Endothelial cell (in vitro differentiated cells): Measurements from ENCODE around the gene CHRNB2. TPM values are rescaled to one million over a fixed set of nuclear protein-coding genes. Genes with fewer than 3 reads are reported as not detected.

Source experiments
- DNase-seq: peaks from one replicate; pipeline ENCODE4 v3.0.0; 2021; ENCODE audit warnings: low spot score
- H3K27ac Mint-ChIP-seq: one replicate; pipeline ENCODE4 v1.8.0; 2021; ENCODE audit warnings: mixed read lengths, inconsistent platforms; ENCODE audit not compliant: unreplicated experiment
- H3K27me3 Mint-ChIP-seq: one replicate; pipeline ENCODE4 v1.8.0; 2021; ENCODE audit warnings: mild to moderate bottlenecking, moderate library complexity, mixed read lengths, inconsistent platforms; ENCODE audit not compliant: unreplicated experiment
- H3K36me3 Mint-ChIP-seq: one replicate; pipeline ENCODE4 v1.8.0; 2021; ENCODE audit warnings: mild to moderate bottlenecking, low read depth, mixed read lengths, inconsistent platforms; ENCODE audit not compliant: unreplicated experiment
- H3K4me1 Mint-ChIP-seq: one replicate; pipeline ENCODE4 v1.8.0; 2021; ENCODE audit warnings: mild to moderate bottlenecking, mixed read lengths, inconsistent platforms; ENCODE audit not compliant: unreplicated experiment
- H3K4me3 Mint-ChIP-seq: one replicate; pipeline ENCODE4 v1.8.0; 2021; ENCODE audit warnings: mild to moderate bottlenecking, mixed read lengths, inconsistent platforms; ENCODE audit not compliant: unreplicated experiment
- H3K9me3 Mint-ChIP-seq: one replicate; pipeline ENCODE4 v1.8.0; 2021; ENCODE audit warnings: mixed read lengths, inconsistent platforms; ENCODE audit not compliant: unreplicated experiment
- CTCF ChIP-seq: fragments of 200-600 bp; sonication (generic); IDR thresholded peaks from one replicate; pipeline ENCODE4 v1.5.0; 2021; ENCODE audit warnings: antibody characterized with exemption; ENCODE audit not compliant: unreplicated experiment
- total RNA-seq: library from RNA; stranded (reverse); fragmentation: NEBNext Ultra II Directional; extraction: Animal tissue kit (Norgen Biotek cat#: 25700); gene quantifications from one replicate; pipeline ENCODE4 v1.2.1, GENCODE V29; 2021; ENCODE audit not compliant: unreplicated experiment

Gene CHRNB2
- total RNA-seq, 1 donor from 2014 or later: 0.44 TPM

- Mint-ChIP-seq H3K27me3 (peaks cover 8% of the 10 kb centered on the region), H3K27ac (peak within 1 kb of the TSS; percentile 88), H3K4me1 (peaks cover 27% of the 10 kb centered on the region), H3K4me3 (peak within 1 kb of the TSS; percentile 95), H3K9me3 (no peaks in the 10 kb centered on the region), H3K36me3 (peaks cover 34% of the 10 kb centered on the region)
- DNase-seq: peak; percentile 60
- no peak for TF ChIP-seq CTCF
These were observed 9.4 kb upstream of the CHRNB2 start, which contains the start of gene UBE2Q1 for GRCh38 chr1:154557939-154558719. Gene UBE2Q1, minus strand, starts transcription at chr1:154558662. Its CDS starts 109 bp downstream, at chr1:154558553.

GRCh38 chr1:154558720-154559465 is 8.7 kb upstream of the CHRNB2 start:
- no peak for TF ChIP-seq CTCF
- Mint-ChIP-seq H3K9me3 (no peaks in the 10 kb centered on the region), H3K36me3 (peaks cover 26% of the 10 kb centered on the region), H3K4me1 (peaks cover 27% of the 10 kb centered on the region), H3K4me3 (peak overlapping the region; percentile 89), H3K27ac (peak overlapping the region; percentile 88), H3K27me3 (peaks cover 8% of the 10 kb centered on the region)
- peak; percentile 95 for DNase-seq

- Mint-ChIP-seq H3K4me3 (peak overlapping the region; percentile 89), H3K36me3 (peaks cover 24% of the 10 kb centered on the region), H3K9me3 (no peaks in the 10 kb centered on the region), H3K4me1 (peaks cover 27% of the 10 kb centered on the region), H3K27ac (peak overlapping the region; percentile 88), H3K27me3 (peaks cover 8% of the 10 kb centered on the region)
- TF ChIP-seq CTCF: peak; percentile 86
- peak; percentile 90 for DNase-seq
These were observed 8.0 kb upstream of the CHRNB2 start for GRCh38 chr1:154559466-154560044.

- H3K27me3 Mint-ChIP-seq: peaks cover 2% of the 10 kb centered on the region
- no peaks in the 10 kb centered on the region for H3K36me3 Mint-ChIP-seq
- no peaks in the 10 kb centered on the region for H3K9me3 Mint-ChIP-seq
- no peak overlapping the region for H3K27ac Mint-ChIP-seq
- no peak overlapping the region for H3K4me3 Mint-ChIP-seq
- peaks cover 3% of the 10 kb centered on the region for H3K4me1 Mint-ChIP-seq
- DNase-seq: no peak
- no peak for TF ChIP-seq CTCF
These were observed 1.7 kb upstream of the CHRNB2 start for GRCh38 chr1:154565876-154566275.
